Activated CD4-positive, alpha-beta T cell treated with anti-CD3 and anti-CD28 coated beads for 48 hours (primary cell): ENCODE data around the gene SLC29A3.
"Not testable (repeated sequence)": the region's sequence is repeated elsewhere in the genome, so short reads cannot be mapped to it uniquely, and the experiment has no call there.

Experiments
- DNase-seq: peaks from one replicate; pipeline ENCODE4 v3.0.0-alpha.2; 2020

Gene SLC29A3

GRCh38 chr10:71349406-71349805 is 30.3 kb downstream of the SLC29A3 start:
- no peak for DNase-seq

GRCh38 chr10:71351087-71351486 is 32.0 kb downstream of the SLC29A3 start:
- DNase-seq = no peak

GRCh38 chr10:71351628-71352319 is 32.7 kb downstream of the SLC29A3 start:
- no peak for DNase-seq

- no peak for DNase-seq
Observed at GRCh38 chr10:71353639-71354038, 34.6 kb downstream of the SLC29A3 start.

- DNase-seq = no peak
Observed at GRCh38 chr10:71354776-71355175, 35.7 kb downstream of the SLC29A3 start.

GRCh38 chr10:71355886-71356285 is 36.8 kb downstream of the SLC29A3 start:
- no peak for DNase-seq

GRCh38 chr10:71357792-71358265 is 38.8 kb downstream of the SLC29A3 start:
- no peak for DNase-seq

- DNase-seq = no peak
Observed at GRCh38 chr10:71358277-71358676, 39.2 kb downstream of the SLC29A3 start.

- not testable (repeated sequence) for DNase-seq
Observed at GRCh38 chr10:71358906-71359305, 39.8 kb downstream of the SLC29A3 start.

GRCh38 chr10:71359364-71360046 is 40.4 kb downstream of the SLC29A3 start:
- DNase-seq = no peak

GRCh38 chr10:71360735-71361134 is 41.7 kb downstream of the SLC29A3 start:
- no peak for DNase-seq

- DNase-seq = no peak
Observed at GRCh38 chr10:71361581-71361980, 42.5 kb downstream of the SLC29A3 start.

- DNase-seq = no peak
Observed at GRCh38 chr10:71362141-71362540, 43.1 kb downstream of the SLC29A3 start.

- DNase-seq = no peak
Observed at GRCh38 chr10:71363936-71364335, 44.9 kb downstream of the SLC29A3 start.

- no peak for DNase-seq
Observed at GRCh38 chr10:71365366-71365765, 46.3 kb downstream of the SLC29A3 start.

- DNase-seq = no peak
Observed at GRCh38 chr10:71366690-71367089, 47.6 kb downstream of the SLC29A3 start.

- no peak for DNase-seq
Observed at GRCh38 chr10:71367271-71367670, 48.2 kb downstream of the SLC29A3 start.

GRCh38 chr10:71368176-71368575 is 49.1 kb downstream of the SLC29A3 start:
- DNase-seq = no peak

GRCh38 chr10:71368643-71369042 is 49.6 kb downstream of the SLC29A3 start:
- DNase-seq = no peak

- DNase-seq = no peak
Observed at GRCh38 chr10:71369602-71370001, 50.5 kb downstream of the SLC29A3 start.

- DNase-seq = no peak
Observed at GRCh38 chr10:71370031-71370430, 51.0 kb downstream of the SLC29A3 start.

GRCh38 chr10:71371750-71372166 is 52.7 kb downstream of the SLC29A3 start:
- DNase-seq = no peak

- DNase-seq = no peak
Observed at GRCh38 chr10:71372882-71373495, 53.9 kb downstream of the SLC29A3 start.
